Dedifferentiated amniotic fluid mesenchymal stem cell (primary cell): ENCODE data around the gene PSMD3.

Experiments used
- DNase-seq: peaks from one replicate; pipeline ENCODE4 v3.0.0-alpha.2; 2016; ENCODE audit errors: extremely low spot score

Gene PSMD3

GRCh38 chr17:40022497-40022896 is 41.9 kb downstream of the PSMD3 start:
- no peak for DNase-seq

GRCh38 chr17:40022961-40023541 is 42.4 kb downstream of the PSMD3 start:
- no peak for DNase-seq

GRCh38 chr17:40023590-40024292 is 43.1 kb downstream of the PSMD3 start:
- DNase-seq, result no peak

GRCh38 chr17:40024901-40025300 is 44.3 kb downstream of the PSMD3 start:
- no peak for DNase-seq

- DNase-seq, result no peak
These were observed 45.0 kb downstream of the PSMD3 start for GRCh38 chr17:40025559-40025958.

GRCh38 chr17:40025991-40026815 is 45.6 kb downstream of the PSMD3 start:
- DNase-seq, result no peak

GRCh38 chr17:40026816-40027613 is 46.4 kb downstream of the PSMD3 start:
- peak; percentile 58 for DNase-seq

GRCh38 chr17:40027614-40028012 is 47.0 kb downstream of the PSMD3 start:
- DNase-seq, result no peak

GRCh38 chr17:40028595-40028994 is 48.0 kb downstream of the PSMD3 start:
- no peak for DNase-seq

GRCh38 chr17:40031706-40032105 is 51.1 kb downstream of the PSMD3 start:
- DNase-seq, result no peak

- no peak for DNase-seq
These were observed 52.0 kb downstream of the PSMD3 start for GRCh38 chr17:40032322-40033320.

GRCh38 chr17:40033339-40033738 is 52.7 kb downstream of the PSMD3 start:
- no peak for DNase-seq

GRCh38 chr17:40034426-40035161 is 54.0 kb downstream of the PSMD3 start:
- DNase-seq, result no peak

GRCh38 chr17:40035162-40035559 is 54.6 kb downstream of the PSMD3 start:
- DNase-seq, result no peak

- DNase-seq, result peak; percentile 83
These were observed 58.4 kb downstream of the PSMD3 start for GRCh38 chr17:40038882-40039513.

GRCh38 chr17:40041196-40041595 is 60.6 kb downstream of the PSMD3 start:
- DNase-seq, result no peak
